Loucy (cell line): Measurements from ENCODE around the gene GZF1.

ENCODE experiments used
- CTCF ChIP-seq: fragments of 200-600 bp; sonication (generic); conservative IDR thresholded peaks from 2 replicates; pipeline ENCODE4 v1.5.1; 2014; ENCODE audit warnings: mild to moderate bottlenecking, antibody characterized with exemption, low read length
- EZH2phosphoT487 ChIP-seq: fragments of 200-600 bp; IDR thresholded peaks from 2 replicates; pipeline ENCODE4 v1.6.1; 2018; ENCODE audit warnings: antibody characterized with exemption, mild to moderate bottlenecking, moderate library complexity, borderline replicate concordance

DNA sequence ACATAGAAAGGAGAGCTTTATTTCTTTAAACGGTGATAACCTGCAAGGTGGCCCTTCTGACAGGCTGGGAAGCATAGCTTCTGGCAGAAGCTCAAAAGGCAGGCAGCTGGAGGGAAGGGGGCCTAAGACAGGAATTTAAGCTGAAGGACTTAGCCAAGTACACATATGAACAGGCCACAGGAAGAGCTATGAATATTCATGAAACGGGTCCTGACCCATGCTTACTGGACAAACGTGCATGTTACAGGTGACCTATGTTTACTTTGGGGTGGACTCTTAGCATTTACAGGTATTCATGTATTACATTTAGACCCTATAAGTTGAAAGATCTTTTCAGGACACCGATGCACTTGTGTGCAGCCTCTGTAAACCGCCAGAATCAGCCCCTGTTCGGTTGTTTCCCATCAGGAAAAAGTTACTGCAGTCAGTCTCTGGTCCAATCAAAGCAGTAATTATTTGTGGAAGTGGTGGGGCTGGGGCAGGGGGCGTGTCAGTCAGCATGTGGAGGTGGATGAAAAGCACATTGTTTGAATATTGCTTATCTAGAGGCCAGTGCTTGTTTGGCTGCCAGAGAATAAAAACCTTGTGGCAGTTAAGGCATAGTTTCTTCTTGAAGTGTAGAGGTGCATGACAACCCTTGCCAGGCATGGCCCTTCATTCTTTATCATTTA, 2.9 kb upstream of the GZF1 start:
- TF ChIP-seq CTCF (no peak), EZH2phosphoT487 (no peak)
